WERI-Rb-1 (cell line): Measurements from ENCODE around the gene MRPL10.

ENCODE experiments used
- DNase-seq: peaks from one replicate; pipeline ENCODE4 v3.0.0-alpha.2; 2020
- H3K27ac ChIP-seq: fragments of 250-450 bp; sonication (Bioruptor Pico); 2 replicates; pipeline ENCODE4 v1.5.1; 2020; ENCODE audit warnings: mild to moderate bottlenecking, moderate library complexity
- H3K27me3 ChIP-seq: fragments of 250-450 bp; sonication (Bioruptor Pico); 2 replicates; pipeline ENCODE4 v1.5.1; 2021; ENCODE audit warnings: mild to moderate bottlenecking, low read depth, moderate library complexity; ENCODE audit not compliant: insufficient read depth, severe bottlenecking
- H3K36me3 ChIP-seq: fragments of 250-450 bp; sonication (Bioruptor Pico); 2 replicates; pipeline ENCODE4 v1.5.1; 2020; ENCODE audit warnings: mild to moderate bottlenecking, moderate library complexity
- H3K4me3 ChIP-seq: 2 replicates; pipeline ENCODE4 v1.5.1; 2011; ENCODE audit warnings: low read depth, mild to moderate bottlenecking, control low read depth, low read length
- H3K9me3 ChIP-seq: fragments of 250-450 bp; sonication (Bioruptor Pico); 2 replicates; pipeline ENCODE4 v1.5.1; 2021; ENCODE audit warnings: mild to moderate bottlenecking, moderate library complexity; ENCODE audit not compliant: severe bottlenecking
- CTCF ChIP-seq: IDR thresholded peaks from 2 replicates; pipeline ENCODE4 v1.5.1; 2011; ENCODE audit warnings: low read depth, mild to moderate bottlenecking, control low read depth, inconsistent platforms, low read length

The MRPL10 gene

DNA sequence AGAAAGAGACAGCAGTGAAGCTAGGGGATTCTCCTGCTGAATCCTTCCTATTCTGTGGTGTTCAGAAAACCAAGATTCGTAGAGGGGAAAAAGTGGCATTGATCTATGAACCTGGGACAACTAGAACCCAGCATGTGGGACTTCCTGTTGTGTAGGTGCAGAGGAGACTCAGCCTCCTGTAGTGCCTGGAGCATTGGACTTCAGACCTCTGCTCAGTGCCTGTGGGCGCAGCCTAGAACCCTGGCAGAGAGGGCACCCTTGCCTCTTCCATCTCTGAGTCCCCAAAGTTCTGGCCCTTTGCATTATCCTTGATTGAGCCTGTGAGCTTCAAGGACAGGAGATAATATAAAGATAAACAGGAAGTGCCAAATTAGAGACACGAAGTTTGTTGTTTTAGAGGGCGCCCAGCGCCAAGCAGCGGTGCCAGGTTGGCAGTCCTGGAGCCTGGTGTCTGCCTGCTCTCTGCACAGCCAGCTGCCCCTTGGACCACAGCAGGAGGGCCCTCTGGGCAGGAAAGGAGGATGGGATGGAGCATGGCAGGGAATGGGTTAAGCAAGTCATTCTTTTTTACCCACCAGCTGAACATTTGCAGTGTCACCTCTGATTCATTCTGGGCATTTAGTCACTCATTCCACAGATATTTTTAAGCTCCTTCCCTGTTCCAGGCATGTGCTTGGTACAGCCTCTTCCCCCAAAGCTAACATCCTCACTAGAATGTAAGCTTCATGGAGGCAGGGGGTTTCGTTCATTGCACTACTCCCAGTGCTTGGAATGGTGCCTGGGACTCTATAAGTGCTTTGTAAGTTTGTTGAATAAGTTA is 31.5 kb upstream of the MRPL10 start:
- Histone ChIP-seq H3K4me3 (no peak overlapping the region), H3K9me3 (no peaks in the 10 kb centered on the region), H3K36me3 (no peaks in the 10 kb centered on the region), H3K27me3 (no peaks in the 10 kb centered on the region), H3K27ac (no peak overlapping the region)
- TF ChIP-seq CTCF, result no peak
- DNase-seq, result no peak

DNA sequence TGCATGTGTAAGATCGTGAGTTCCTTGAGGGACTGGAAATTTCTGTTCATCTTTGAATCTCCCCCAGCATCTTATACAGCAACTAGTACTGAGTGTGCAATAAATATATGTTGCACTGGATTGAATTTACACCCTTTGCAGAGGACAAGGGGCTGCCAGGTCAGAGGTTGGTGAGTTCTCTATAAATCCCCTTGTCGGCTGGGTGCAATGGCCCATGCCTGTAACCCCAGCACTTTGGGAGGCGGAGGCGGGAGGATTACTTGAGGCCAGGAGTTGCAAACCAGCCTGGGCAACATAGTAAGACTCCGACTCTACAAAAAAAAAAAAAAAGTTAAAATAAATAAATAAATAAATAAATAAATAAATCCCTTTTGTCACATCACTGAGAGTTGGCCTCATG is 29.0 kb upstream of the MRPL10 start:
- no peak for TF ChIP-seq CTCF
- DNase-seq, result no peak

DNA sequence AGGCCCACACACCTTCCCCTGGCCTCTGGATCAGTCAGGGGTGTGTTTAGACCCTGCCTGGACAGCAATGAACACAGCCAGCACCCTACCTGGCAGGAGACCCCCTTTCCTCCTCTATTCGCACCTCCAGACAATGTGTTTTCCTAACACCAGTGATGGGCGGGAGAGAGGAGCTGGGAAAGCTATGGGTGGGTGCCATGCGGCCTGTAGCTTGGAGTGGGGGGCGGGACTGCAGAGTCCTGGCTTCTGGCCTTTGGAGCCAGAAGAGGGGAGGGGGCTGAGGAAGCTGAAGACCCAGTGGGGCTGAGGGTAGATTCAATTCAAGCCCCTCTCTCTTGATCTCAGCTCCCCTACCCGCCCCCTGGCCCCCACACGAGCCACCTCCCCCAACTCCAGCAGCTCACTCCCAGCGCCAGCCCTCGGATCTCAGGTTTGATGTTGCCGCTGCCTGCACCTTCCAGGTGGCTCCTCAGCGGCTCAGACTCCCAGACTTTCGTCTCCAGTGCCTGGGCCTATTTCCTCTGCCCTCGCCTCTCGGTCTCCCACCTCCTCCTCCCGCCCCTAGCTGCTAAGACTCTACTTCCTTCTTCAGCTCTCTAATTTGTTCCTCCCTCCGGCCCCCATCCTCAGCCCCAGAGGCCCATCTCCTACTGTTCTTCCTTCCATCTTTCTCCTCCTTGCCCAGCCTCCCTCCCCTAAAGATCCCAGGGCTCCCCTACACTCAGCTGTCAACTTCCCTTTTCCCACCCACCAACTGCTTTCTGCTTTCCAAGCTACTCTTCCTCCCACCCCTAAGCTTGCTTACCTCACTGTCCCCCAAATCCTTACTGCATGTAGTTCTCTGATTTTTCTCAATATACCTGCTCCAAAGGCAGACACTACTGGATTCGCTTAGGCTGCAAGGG is 26.5 kb upstream of the MRPL10 start:
- no peak overlapping the region for H3K4me3 ChIP-seq
- no peaks in the 10 kb centered on the region for H3K9me3 ChIP-seq
- no peak for DNase-seq
- no peaks in the 10 kb centered on the region for H3K27me3 ChIP-seq
- TF ChIP-seq CTCF, result no peak
- H3K27ac ChIP-seq, result no peak overlapping the region
- no peaks in the 10 kb centered on the region for H3K36me3 ChIP-seq

More for the DNA sequence above, 29.0 kb upstream of the MRPL10 start:
- no peaks in the 10 kb centered on the region for H3K36me3 ChIP-seq
- no peak overlapping the region for H3K27ac ChIP-seq
- no peaks in the 10 kb centered on the region for H3K27me3 ChIP-seq
- H3K4me3 ChIP-seq, result no peak overlapping the region
- H3K9me3 ChIP-seq, result no peaks in the 10 kb centered on the region

DNA sequence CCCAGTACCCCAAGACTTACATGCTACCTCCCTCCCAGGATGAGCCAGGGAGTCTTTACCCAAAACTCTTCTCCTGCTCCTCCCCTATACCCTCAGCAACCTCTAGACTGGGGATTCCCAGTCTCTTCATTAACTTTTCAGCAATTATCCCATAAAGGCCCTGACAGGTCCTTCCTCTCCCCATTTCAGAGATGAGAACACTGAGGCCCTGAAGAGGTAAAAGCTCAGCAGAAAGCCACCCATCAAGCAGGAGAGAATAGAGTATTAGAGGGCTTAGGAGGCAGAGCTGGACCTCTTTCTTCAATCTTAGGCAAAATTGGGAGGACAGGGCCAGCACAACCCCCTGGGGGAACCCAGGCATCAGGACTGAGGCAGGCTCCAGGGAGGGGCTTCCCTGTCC is 25.5 kb upstream of the MRPL10 start:
- no peak for TF ChIP-seq CTCF
- H3K27ac ChIP-seq, result no peak overlapping the region
- no peaks in the 10 kb centered on the region for H3K9me3 ChIP-seq
- DNase-seq, result no peak
- H3K36me3 ChIP-seq, result no peaks in the 10 kb centered on the region
- H3K27me3 ChIP-seq, result no peaks in the 10 kb centered on the region
- H3K4me3 ChIP-seq, result no peak overlapping the region

- Histone ChIP-seq H3K27ac (no peak overlapping the region), H3K27me3 (no peaks in the 10 kb centered on the region), H3K9me3 (no peaks in the 10 kb centered on the region), H3K4me3 (no peak overlapping the region), H3K36me3 (no peaks in the 10 kb centered on the region; the same call in 1 of the 2 replicates)
- TF ChIP-seq CTCF, result no peak
- no peak for DNase-seq
Measured at GRCh38 chr17:47855737-47856136, 24.4 kb upstream of the MRPL10 start.
